HG03575 (cell line): ENCODE results near the gene PRPS1L1.

ENCODE experiments used
- ATAC-seq: cut with Tn5 transposase; IDR thresholded peaks from one replicate; pipeline ENCODE4 v1.9.1; 2021; ENCODE audit not compliant: unreplicated experiment, insufficient number of reproducible peaks, low FRiP score; ENCODE audit errors: extremely low read depth

Gene PRPS1L1

GRCh38 chr7:18027628-18028027, at the start of gene PRPS1L1:
TSS of gene PRPS1L1 (minus strand) at chr7:18027846.
- no peak for ATAC-seq

- ATAC-seq = no peak
Observed at GRCh38 chr7:18076461-18076860, 48.8 kb upstream of the PRPS1L1 start.

- no peak for ATAC-seq
Observed at GRCh38 chr7:18068745-18069144, 41.1 kb upstream of the PRPS1L1 start.

- ATAC-seq = no peak
Observed at GRCh38 chr7:18064242-18064838, 36.7 kb upstream of the PRPS1L1 start.

- ATAC-seq = no peak
Observed at GRCh38 chr7:18063149-18063901, 35.7 kb upstream of the PRPS1L1 start.

GRCh38 chr7:18059171-18059570, 31.5 kb upstream of the PRPS1L1 start:
- no peak for ATAC-seq

GRCh38 chr7:18053941-18054340, 26.3 kb upstream of the PRPS1L1 start:
- ATAC-seq = no peak

- ATAC-seq = no peak
Observed at GRCh38 chr7:18053177-18053928, 25.7 kb upstream of the PRPS1L1 start.

- no peak for ATAC-seq
Observed at GRCh38 chr7:18049262-18049661, 21.6 kb upstream of the PRPS1L1 start.

GRCh38 chr7:18046601-18047000, 19.0 kb upstream of the PRPS1L1 start:
- ATAC-seq = no peak

- no peak for ATAC-seq
Observed at GRCh38 chr7:18045171-18045570, 17.5 kb upstream of the PRPS1L1 start.

GRCh38 chr7:18041191-18041590, 13.5 kb upstream of the PRPS1L1 start:
- no peak for ATAC-seq

- ATAC-seq = no peak
Observed at GRCh38 chr7:18040196-18040595, 12.6 kb upstream of the PRPS1L1 start.

- ATAC-seq = no peak
Observed at GRCh38 chr7:18038382-18038781, 10.7 kb upstream of the PRPS1L1 start.

GRCh38 chr7:18037609-18038008, 10.0 kb upstream of the PRPS1L1 start:
- ATAC-seq = no peak

GRCh38 chr7:18036783-18037182, 9.1 kb upstream of the PRPS1L1 start:
- no peak for ATAC-seq

- ATAC-seq = no peak
Observed at GRCh38 chr7:18030758-18031157, 3.1 kb upstream of the PRPS1L1 start.

GRCh38 chr7:18020138-18020715, 7.4 kb downstream of the PRPS1L1 start:
- no peak for ATAC-seq

- ATAC-seq = no peak
Observed at GRCh38 chr7:18019555-18019954, 8.1 kb downstream of the PRPS1L1 start.
